Glutamatergic neuron (in vitro differentiated cells): ENCODE measurements around the gene E4F1. TPM values are rescaled to one million over a fixed set of nuclear protein-coding genes. Genes with fewer than 3 reads are reported as not detected.
"Not testable (repeated sequence)": the region's sequence is repeated elsewhere in the genome, so short reads cannot be mapped to it uniquely, and the experiment has no call there.

ENCODE experiments used
- DNase-seq: peaks from one replicate; pipeline ENCODE4 v3.0.0; 2022
- H3K27ac Mint-ChIP-seq: one replicate; pipeline ENCODE4 v1.8.0; 2020; ENCODE audit warnings: mild to moderate bottlenecking, mixed read lengths, inconsistent platforms; ENCODE audit not compliant: unreplicated experiment
- H3K27me3 Mint-ChIP-seq: one replicate; pipeline ENCODE4 v1.8.0; 2020; ENCODE audit warnings: mild to moderate bottlenecking, moderate library complexity, mixed read lengths, inconsistent platforms; ENCODE audit not compliant: unreplicated experiment
- H3K36me3 Mint-ChIP-seq: one replicate; pipeline ENCODE4 v1.8.0; 2020; ENCODE audit warnings: mild to moderate bottlenecking, mixed read lengths, inconsistent platforms; ENCODE audit not compliant: unreplicated experiment
- H3K4me1 Mint-ChIP-seq: one replicate; pipeline ENCODE4 v1.8.0; 2020; ENCODE audit warnings: mild to moderate bottlenecking, low read depth, mixed read lengths, inconsistent platforms; ENCODE audit not compliant: unreplicated experiment
- H3K4me3 Mint-ChIP-seq: one replicate; pipeline ENCODE4 v1.8.0; 2020; ENCODE audit warnings: mild to moderate bottlenecking, mixed read lengths, inconsistent platforms; ENCODE audit not compliant: unreplicated experiment
- H3K9me3 Mint-ChIP-seq: one replicate; pipeline ENCODE4 v1.8.0; 2020; ENCODE audit warnings: mild to moderate bottlenecking, moderate library complexity, mixed read lengths, inconsistent platforms; ENCODE audit not compliant: unreplicated experiment
- total RNA-seq: library from RNA; stranded (reverse); fragmentation: NEBNext Ultra II Directional; extraction: Animal tissue kit (Norgen Biotek cat#: 25700); gene quantifications from one replicate; pipeline ENCODE4 v1.2.1, GENCODE V29; 2021; ENCODE audit not compliant: unreplicated experiment
- TF ChIP-seq, protein P1 (sequence below): fragments of 200-600 bp; sonication (generic); IDR thresholded peaks from one replicate; pipeline ENCODE4 v1.5.0; 2021; ENCODE audit not compliant: partially characterized antibody, unreplicated experiment

Gene E4F1
- total RNA-seq, 1 donor from 2014 or later: 53.4 TPM

DNA sequence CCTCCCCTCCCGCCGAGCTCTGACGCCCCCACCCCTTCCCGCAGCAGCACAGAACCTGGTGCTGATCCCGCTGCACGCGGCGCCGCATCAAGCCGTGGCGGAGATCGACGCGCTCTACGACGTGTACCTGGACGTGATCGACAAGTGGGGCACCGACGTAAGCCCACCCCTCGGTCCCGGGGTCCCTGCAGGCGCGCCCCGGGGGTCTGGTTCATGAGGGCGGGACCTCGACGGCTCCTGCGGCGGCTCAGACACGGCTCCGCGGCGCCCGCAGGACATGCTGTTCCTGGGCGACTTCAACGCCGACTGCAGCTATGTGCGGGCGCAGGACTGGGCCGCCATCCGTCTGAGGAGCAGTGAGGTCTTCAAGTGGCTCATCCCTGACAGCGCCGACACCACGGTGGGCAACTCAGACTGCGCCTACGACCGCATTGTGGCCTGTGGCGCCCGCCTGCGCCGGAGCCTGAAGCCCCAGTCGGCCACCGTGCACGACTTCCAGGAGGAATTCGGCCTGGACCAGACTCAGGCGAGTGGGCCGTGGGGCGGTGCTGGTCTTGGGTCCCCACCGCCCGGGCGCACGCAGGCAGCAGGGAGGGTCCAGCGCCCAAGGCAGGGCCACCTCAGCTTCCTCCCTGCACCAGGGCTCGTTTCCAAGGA, 14.2 kb downstream of the E4F1 start:
- no peaks in the 10 kb centered on the region for H3K4me1 Mint-ChIP-seq
- H3K4me3 Mint-ChIP-seq: no peak overlapping the region
- no peaks in the 10 kb centered on the region for H3K36me3 Mint-ChIP-seq
- DNase-seq: no peak
- no peak overlapping the region for H3K27ac Mint-ChIP-seq
- peaks cover 9% of the 10 kb centered on the region for H3K9me3 Mint-ChIP-seq
- TF ChIP-seq, protein P1, sequence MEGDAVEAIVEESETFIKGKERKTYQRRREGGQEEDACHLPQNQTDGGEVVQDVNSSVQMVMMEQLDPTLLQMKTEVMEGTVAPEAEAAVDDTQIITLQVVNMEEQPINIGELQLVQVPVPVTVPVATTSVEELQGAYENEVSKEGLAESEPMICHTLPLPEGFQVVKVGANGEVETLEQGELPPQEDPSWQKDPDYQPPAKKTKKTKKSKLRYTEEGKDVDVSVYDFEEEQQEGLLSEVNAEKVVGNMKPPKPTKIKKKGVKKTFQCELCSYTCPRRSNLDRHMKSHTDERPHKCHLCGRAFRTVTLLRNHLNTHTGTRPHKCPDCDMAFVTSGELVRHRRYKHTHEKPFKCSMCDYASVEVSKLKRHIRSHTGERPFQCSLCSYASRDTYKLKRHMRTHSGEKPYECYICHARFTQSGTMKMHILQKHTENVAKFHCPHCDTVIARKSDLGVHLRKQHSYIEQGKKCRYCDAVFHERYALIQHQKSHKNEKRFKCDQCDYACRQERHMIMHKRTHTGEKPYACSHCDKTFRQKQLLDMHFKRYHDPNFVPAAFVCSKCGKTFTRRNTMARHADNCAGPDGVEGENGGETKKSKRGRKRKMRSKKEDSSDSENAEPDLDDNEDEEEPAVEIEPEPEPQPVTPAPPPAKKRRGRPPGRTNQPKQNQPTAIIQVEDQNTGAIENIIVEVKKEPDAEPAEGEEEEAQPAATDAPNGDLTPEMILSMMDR: no peak
- peaks cover 4% of the 10 kb centered on the region for H3K27me3 Mint-ChIP-seq

DNA sequence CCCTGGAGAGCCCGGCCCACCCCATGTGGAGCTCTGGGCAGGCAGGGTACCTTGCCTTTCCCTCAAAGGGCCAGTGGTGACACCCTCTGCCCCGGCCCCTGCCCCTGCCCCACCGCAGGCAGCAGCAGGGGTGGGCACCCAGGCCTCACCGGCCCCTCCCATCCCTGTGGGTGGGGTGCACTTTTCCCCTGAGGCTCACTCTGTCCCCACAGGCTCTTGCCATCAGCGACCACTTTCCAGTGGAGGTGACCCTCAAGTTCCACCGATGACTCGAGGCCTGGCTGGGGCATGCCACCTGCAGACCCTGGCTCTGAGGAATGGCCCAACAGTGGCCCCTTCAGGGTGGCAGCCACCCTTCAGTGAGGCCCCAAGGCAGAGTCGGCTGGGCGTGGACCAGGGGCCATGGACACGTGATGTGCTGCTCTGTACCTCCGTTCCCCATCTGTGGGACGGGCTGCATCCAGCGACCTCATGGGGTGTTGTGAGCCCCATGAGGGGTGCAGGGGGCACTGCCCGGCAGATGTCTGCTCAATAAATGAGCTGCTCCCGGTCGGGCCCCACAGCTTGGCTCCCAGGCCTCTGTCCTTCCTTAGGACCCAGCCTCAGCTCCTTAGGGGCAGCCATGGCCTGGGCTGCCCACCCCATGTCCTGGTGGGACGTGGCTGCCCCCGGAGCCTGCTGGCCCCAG, 14.9 kb downstream of the E4F1 start:
- TF ChIP-seq, protein P1: no peak
- DNase-seq: no peak
- Mint-ChIP-seq H3K4me1 (no peaks in the 10 kb centered on the region), H3K36me3 (no peaks in the 10 kb centered on the region), H3K4me3 (no peak overlapping the region), H3K27ac (no peak overlapping the region), H3K9me3 (peaks cover 9% of the 10 kb centered on the region), H3K27me3 (peaks cover 4% of the 10 kb centered on the region)

DNA sequence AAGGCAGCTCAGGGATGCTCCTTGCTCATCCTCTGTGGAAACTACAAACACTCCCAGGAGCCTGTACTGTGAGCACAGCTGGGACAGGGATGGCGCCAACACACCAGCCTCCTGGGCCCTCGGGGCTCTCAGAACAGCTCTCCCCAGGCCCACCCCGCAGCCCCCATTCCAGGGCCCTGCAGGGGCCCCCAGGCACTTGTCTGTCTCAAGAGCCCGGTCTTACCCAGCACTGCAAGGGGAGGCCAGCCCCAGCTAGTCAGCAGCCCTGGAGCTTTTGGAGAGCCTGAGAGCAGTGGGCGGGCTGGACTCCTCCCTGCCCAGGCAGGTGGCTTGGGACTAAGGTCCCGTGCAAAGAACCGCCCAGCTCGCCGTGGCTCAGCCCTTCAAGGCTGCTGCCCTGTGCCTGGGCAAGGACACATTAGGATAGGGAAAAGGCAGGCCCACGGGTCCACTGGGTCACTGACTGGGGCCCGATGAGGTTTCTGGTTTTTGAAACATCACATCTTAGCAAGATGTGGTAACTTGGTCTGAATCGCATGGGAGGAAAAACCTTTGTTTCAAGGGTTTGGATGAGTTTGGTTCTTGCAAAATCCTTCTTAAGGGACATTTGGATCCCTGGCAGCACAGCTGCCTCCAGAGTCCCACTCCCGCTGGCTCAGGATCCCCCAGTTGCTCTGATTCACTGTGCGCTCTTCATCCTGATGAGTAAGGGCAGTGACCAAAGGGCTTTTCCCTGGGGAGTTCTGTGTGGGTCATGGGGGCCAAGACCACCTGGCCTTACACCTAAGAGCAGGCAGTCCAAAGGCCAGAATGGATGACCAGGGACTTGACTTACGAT, 15.7 kb downstream of the E4F1 start:
- peaks cover 4% of the 10 kb centered on the region for H3K27me3 Mint-ChIP-seq
- no peaks in the 10 kb centered on the region for H3K36me3 Mint-ChIP-seq
- DNase-seq: no peak
- no peak overlapping the region for H3K4me3 Mint-ChIP-seq
- H3K27ac Mint-ChIP-seq: no peak overlapping the region
- TF ChIP-seq, protein P1: no peak
- H3K4me1 Mint-ChIP-seq: no peaks in the 10 kb centered on the region
- H3K9me3 Mint-ChIP-seq: peaks cover 6% of the 10 kb centered on the region

DNA sequence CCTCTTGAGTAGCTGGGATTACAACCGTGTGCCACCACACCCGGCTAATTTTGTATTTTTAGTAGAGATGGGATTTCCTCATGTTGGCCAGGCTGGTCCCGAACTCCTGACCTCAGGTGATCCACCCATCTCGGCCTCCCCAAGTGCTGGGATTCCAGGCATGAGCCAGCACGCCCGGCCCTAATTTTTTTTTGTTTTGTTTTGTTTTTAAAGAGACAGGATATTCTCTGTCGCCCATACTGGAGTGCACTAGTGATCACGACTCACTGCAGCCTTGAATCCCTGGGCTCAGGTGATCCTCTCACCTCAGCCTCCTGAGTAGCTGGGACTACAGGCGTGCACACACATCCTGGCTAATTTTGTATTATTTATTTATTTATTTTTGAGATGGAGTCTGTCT, 16.9 kb downstream of the E4F1 start:
- not testable (repeated sequence) for H3K4me3 Mint-ChIP-seq, DNase-seq, H3K36me3 Mint-ChIP-seq, H3K9me3 Mint-ChIP-seq, H3K27me3 Mint-ChIP-seq, H3K27ac Mint-ChIP-seq, H3K4me1 Mint-ChIP-seq

DNA sequence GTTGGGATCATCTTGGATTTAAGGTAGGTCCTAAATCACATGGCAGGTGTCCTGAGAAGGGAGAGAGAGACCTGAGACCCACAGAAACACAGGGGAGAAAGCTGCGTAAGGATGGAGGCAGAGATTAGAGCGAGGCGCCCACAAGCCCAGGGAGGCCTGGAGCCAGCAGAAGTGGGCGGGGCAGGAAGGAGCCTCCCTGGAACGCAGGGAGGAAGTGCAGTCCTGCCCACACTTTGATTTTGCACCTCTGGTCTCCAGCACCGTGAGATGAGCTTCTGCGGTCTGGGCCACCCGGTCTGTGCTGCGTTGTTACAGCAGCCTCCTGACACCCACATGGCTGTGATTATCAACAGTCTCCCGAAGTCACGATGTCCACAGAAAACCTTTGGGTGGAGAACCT, 19.2 kb downstream of the E4F1 start:
- no peak for DNase-seq
- H3K27ac Mint-ChIP-seq: no peak overlapping the region
- H3K27me3 Mint-ChIP-seq: no peaks in the 10 kb centered on the region
- H3K4me1 Mint-ChIP-seq: no peaks in the 10 kb centered on the region
- no peaks in the 10 kb centered on the region for H3K36me3 Mint-ChIP-seq
- no peak overlapping the region for H3K4me3 Mint-ChIP-seq
- TF ChIP-seq, protein P1: no peak
- H3K9me3 Mint-ChIP-seq: peaks cover 6% of the 10 kb centered on the region
